ENCODE results near the gene TIGD1.

TIGD1 gene

DNA sequence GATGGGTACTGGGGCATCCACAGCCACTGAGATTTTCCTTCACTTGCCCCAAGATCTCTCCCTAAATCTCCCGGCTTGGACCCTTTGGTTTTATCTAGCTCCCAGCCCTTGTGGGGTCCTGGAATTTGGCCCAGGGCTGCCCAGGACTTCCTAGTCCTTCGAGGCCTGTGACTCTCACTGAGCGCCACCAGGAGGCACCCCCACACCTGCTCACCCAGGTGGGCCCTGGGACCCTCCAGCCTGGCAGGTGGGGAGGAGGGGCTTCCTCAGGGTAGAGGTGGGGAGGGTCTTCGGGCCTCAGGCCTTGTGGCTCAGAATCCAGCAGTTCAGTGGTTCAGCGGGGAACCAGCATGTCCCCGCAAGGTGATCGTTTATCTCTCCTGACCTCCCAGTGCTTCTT lies 42.1 kb downstream of the TIGD1 start:
- no peak overlapping the region for H3K4me3 ChIP-seq (ENCODE audit: extremely low read depth, insufficient read depth, low read length, poor library complexity, severe bottlenecking)
- H3K4me1 ChIP-seq (ENCODE audit: control insufficient read depth, insufficient read depth, low read length, poor library complexity, severe bottlenecking), result peaks cover 5% of the 10 kb centered on the region
- no peak overlapping the region for H3K27ac ChIP-seq (ENCODE audit: low read depth, low read length, severe bottlenecking)
- no peaks in the 10 kb centered on the region for H3K9me3 ChIP-seq (ENCODE audit: control insufficient read depth, low read length)
- WGBS, 2 experiments (ENCODE audit: insufficient coverage in 2 of 2), result 78 to 80% methylated on average over 3 to 5 of the region's 7 CpGs
- H3K36me3 ChIP-seq (ENCODE audit: control insufficient read depth, insufficient read depth, low read length), result no peaks in the 10 kb centered on the region

DNA sequence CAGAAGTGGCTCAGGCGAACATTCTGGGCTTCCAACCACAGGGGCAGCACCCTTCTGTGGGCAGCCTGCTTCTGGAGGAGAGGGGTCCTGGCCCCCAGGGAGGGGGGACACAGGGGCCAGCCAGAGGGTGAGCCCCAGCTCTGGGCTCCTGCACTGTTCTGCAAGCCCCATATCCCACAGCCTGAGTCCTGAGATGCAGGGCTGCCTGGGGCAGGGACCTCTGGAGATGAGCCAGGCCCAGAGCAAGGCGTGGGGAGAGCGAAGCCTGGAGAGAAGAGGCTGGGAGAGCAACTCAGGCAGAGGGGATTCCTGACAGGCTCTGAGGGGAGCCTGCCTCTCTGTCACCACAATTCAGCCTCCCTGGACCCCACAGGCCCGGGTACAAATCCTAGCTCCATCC lies 43.6 kb downstream of the TIGD1 start:
- Histone ChIP-seq H3K27ac (ENCODE audit: low read depth, low read length, severe bottlenecking) (no peak overlapping the region), H3K4me1 (ENCODE audit: control insufficient read depth, insufficient read depth, low read length, poor library complexity, severe bottlenecking) (peaks cover 9% of the 10 kb centered on the region), H3K36me3 (ENCODE audit: control insufficient read depth, insufficient read depth, low read length) (no peaks in the 10 kb centered on the region), H3K4me3 (ENCODE audit: extremely low read depth, insufficient read depth, low read length, poor library complexity, severe bottlenecking) (no peak overlapping the region), H3K9me3 (ENCODE audit: control insufficient read depth, low read length) (no peaks in the 10 kb centered on the region)
- WGBS, 2 experiments (ENCODE audit: insufficient coverage in 2 of 2), result 91 to 100% methylated on average over 3 to 4 of the region's 4 CpGs

DNA sequence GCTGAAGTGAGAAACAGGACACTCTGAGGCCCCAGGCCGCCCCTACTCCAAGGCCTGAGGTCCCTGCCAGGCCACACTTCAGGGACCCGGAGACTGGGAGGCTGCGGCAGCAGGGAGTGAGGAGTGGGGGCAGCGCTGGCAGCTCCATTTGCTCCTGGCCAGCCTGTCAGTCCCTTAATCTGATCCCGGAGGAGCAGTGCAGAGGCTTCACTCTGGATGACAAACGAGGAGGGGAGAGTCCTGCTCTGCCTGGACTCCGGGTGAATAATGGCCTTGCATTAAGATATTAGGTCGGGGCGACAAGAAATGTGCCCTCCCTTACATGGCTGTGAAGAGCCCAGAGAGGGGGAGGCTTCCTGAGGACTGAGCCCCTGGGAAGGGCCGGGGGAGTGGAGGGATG lies 44.5 kb downstream of the TIGD1 start:
- H3K36me3 ChIP-seq (ENCODE audit: control insufficient read depth, insufficient read depth, low read length), result no peaks in the 10 kb centered on the region
- no peaks in the 10 kb centered on the region for H3K9me3 ChIP-seq (ENCODE audit: control insufficient read depth, low read length)
- peaks cover 9% of the 10 kb centered on the region for H3K4me1 ChIP-seq (ENCODE audit: control insufficient read depth, insufficient read depth, low read length, poor library complexity, severe bottlenecking)
- WGBS, 2 experiments (ENCODE audit: insufficient coverage in 2 of 2), result 16 to 21% methylated on average over 7 to 9 of the region's 10 CpGs
- no peak overlapping the region for H3K4me3 ChIP-seq (ENCODE audit: extremely low read depth, insufficient read depth, low read length, poor library complexity, severe bottlenecking)
- H3K27ac ChIP-seq (ENCODE audit: low read depth, low read length, severe bottlenecking), result no peak overlapping the region

DNA sequence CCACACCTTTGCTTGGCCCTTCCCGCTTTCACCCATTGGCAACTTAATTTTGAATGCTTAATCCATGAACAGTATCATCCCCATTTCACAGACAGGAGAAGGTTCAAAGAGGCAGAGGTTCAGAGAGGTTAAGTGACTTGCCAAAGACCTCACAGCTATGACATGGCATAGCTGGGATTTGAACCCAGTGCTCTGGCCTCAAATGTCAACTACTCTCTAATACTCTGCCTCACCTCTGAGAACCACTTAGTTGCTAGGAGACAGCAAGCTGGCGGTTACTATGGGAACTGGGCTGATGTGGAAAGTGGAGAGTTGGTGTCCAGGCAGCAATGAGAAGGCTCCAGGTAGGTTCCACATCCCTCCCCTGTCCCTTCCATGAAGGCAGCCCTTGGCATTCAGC lies 45.9 kb downstream of the TIGD1 start:
- no CpG with 5 or more reads among the region's 2 CpGs for WGBS, 2 experiments (ENCODE audit: insufficient coverage in 2 of 2)
- Histone ChIP-seq H3K36me3 (ENCODE audit: control insufficient read depth, insufficient read depth, low read length) (no peaks in the 10 kb centered on the region), H3K4me3 (ENCODE audit: extremely low read depth, insufficient read depth, low read length, poor library complexity, severe bottlenecking) (no peak overlapping the region), H3K4me1 (ENCODE audit: control insufficient read depth, insufficient read depth, low read length, poor library complexity, severe bottlenecking) (peaks cover 9% of the 10 kb centered on the region), H3K27ac (ENCODE audit: low read depth, low read length, severe bottlenecking) (no peak overlapping the region), H3K9me3 (ENCODE audit: control insufficient read depth, low read length) (no peaks in the 10 kb centered on the region)

DNA sequence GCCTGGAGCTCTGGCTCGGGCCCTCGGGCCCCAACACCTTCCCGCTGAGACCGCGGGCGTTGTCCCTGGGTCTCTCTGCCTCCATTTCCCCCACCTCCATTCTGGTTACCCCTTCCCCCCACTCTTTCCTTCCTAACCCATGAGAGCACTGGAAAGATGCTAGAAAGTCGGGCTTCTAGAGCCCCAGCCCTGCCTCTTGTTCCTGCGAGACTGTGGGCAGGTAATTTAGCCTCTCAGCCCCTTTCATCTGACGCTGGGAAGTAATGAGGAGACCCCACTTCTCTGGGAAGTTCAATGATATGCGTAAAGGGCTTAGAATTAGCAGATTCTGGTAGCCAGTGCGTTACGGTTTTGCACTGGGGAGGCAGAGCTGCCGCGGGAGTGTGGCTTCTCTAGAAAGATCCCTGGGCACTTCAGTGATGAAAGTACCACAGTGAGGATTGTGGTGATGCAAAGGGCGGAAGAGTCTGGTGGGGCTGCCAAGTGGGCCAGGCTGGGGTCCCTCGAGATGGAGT lies 46.5 kb downstream of the TIGD1 start:
- H3K36me3 ChIP-seq (ENCODE audit: control insufficient read depth, insufficient read depth, low read length), result no peaks in the 10 kb centered on the region
- peaks cover 9% of the 10 kb centered on the region for H3K4me1 ChIP-seq (ENCODE audit: control insufficient read depth, insufficient read depth, low read length, poor library complexity, severe bottlenecking)
- no peak overlapping the region for H3K27ac ChIP-seq (ENCODE audit: low read depth, low read length, severe bottlenecking)
- H3K4me3 ChIP-seq (ENCODE audit: extremely low read depth, insufficient read depth, low read length, poor library complexity, severe bottlenecking), result peak overlapping the region; percentile 31
- WGBS, 2 experiments (ENCODE audit: insufficient coverage in 2 of 2), result 17 to 24% methylated on average over 12 to 14 of the region's 16 CpGs
- no peaks in the 10 kb centered on the region for H3K9me3 ChIP-seq (ENCODE audit: control insufficient read depth, low read length)

DNA sequence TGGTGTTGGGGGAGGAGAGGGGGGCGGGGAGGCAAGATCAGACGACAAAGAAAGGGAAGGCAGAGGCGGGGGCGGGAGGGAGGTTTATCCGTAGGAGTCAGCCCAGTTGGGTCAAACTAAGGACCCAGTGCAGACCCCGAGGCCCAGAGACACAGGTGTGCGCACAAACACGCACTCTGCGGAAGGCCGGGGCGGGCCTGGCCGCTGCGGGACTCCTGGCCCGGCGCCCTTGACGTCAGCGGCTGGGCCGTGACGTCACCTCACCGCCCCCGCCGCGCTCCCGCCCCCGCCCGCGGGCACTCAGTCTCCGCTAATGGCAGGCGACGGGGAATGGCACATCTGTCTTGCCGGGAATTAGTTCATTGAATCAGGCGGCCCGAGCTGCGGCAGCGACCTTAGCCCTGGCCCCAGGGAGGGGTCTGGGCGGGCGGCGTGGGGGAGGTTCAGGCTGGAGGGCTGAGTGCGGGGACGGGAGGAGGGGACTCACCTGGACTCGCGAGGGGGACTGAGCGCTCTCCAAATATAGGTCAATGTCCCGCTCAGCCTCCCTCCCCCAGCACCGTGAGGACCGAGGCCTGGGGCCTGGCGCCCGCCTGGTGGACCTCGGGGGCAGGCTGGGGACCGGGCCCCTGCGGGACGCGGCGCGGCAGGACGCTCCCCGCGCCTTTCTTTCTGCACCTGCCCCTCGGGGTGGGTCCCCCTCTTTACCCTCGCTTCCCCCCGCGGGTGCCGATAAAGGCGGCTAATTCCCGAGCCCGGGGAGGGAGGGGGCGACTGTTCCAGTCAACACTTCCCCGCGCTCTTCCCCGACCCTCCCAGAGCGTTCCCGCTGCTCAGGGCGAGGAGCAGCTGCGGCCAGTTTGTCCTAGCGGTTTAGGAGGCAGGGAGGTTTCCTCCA lies 47.2 kb downstream of the TIGD1 start:
- Histone ChIP-seq H3K4me1 (ENCODE audit: control insufficient read depth, insufficient read depth, low read length, poor library complexity, severe bottlenecking) (peaks cover 9% of the 10 kb centered on the region), H3K27ac (ENCODE audit: low read depth, low read length, severe bottlenecking) (no peak overlapping the region), H3K9me3 (ENCODE audit: control insufficient read depth, low read length) (no peaks in the 10 kb centered on the region), H3K4me3 (ENCODE audit: extremely low read depth, insufficient read depth, low read length, poor library complexity, severe bottlenecking) (peak overlapping the region; percentile 31), H3K36me3 (ENCODE audit: control insufficient read depth, insufficient read depth, low read length) (no peaks in the 10 kb centered on the region)
- WGBS, 2 experiments (ENCODE audit: insufficient coverage in 2 of 2), result 2% methylated on average over 38 to 41 of the region's 75 CpGs

DNA sequence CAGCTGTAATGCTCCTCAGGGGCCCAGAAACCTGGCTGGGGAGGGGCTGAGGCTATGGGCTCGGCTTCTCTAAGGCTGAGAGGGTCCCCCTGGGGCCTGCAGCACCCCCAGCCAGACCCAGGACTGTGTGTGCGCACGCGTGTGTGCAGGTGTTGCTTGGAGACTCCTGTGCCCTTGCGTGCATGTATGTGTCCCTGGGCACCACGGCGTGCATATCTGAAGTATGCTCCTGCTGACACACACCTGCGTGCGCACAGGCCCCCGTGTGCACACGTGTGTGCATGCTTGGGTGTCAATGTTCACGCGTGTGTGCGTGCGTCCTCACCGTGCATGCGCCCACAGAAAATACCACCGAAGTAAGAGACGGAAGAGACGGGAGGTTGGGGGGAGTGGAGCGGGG lies 47.8 kb downstream of the TIGD1 start:
- no peaks in the 10 kb centered on the region for H3K9me3 ChIP-seq (ENCODE audit: control insufficient read depth, low read length)
- no peaks in the 10 kb centered on the region for H3K36me3 ChIP-seq (ENCODE audit: control insufficient read depth, insufficient read depth, low read length)
- H3K27ac ChIP-seq (ENCODE audit: low read depth, low read length, severe bottlenecking), result no peak overlapping the region
- no peak overlapping the region for H3K4me3 ChIP-seq (ENCODE audit: extremely low read depth, insufficient read depth, low read length, poor library complexity, severe bottlenecking)
- 3 to 10% methylated on average over 10 to 15 of the region's 21 CpGs for WGBS, 2 experiments (ENCODE audit: insufficient coverage in 2 of 2)
- H3K4me1 ChIP-seq (ENCODE audit: control insufficient read depth, insufficient read depth, low read length, poor library complexity, severe bottlenecking), result peaks cover 9% of the 10 kb centered on the region

DNA sequence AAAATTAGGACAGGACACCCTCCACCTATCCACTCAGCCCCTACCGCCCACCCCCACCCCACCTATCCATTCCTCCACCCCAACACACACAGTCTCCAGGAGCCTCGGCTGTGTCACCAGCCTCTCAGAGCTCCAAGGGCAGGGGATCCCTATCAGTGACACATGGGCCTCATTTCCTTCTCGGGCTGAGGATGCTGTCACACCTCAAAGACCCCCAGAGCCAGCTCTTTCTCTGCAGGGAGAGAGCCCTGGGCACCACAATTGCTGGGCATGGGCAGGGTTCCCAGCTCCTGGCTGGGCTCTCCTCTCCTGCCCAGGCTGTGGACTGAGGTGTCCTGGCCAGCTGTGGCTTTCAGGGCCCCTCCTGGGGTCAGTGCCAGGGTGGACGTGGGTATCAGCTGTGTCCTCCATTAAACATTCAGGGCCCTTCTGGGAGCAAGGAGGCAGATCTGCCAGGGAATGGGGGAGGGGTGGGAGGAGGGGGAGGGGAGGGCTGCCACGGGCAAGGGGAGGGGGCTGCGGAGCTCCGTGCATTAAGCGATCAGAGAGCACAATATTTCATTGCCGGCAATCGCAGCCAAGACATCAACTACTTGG lies 48.5 kb downstream of the TIGD1 start:
- no peak overlapping the region for H3K4me3 ChIP-seq (ENCODE audit: extremely low read depth, insufficient read depth, low read length, poor library complexity, severe bottlenecking)
- no peaks in the 10 kb centered on the region for H3K36me3 ChIP-seq (ENCODE audit: control insufficient read depth, insufficient read depth, low read length)
- no peak overlapping the region for H3K27ac ChIP-seq (ENCODE audit: low read depth, low read length, severe bottlenecking)
- H3K4me1 ChIP-seq (ENCODE audit: control insufficient read depth, insufficient read depth, low read length, poor library complexity, severe bottlenecking), result peaks cover 9% of the 10 kb centered on the region
- H3K9me3 ChIP-seq (ENCODE audit: control insufficient read depth, low read length), result no peaks in the 10 kb centered on the region
- WGBS, 2 experiments (ENCODE audit: insufficient coverage in 2 of 2), result 17 to 19% methylated on average over 4 to 8 of the region's 10 CpGs

DNA sequence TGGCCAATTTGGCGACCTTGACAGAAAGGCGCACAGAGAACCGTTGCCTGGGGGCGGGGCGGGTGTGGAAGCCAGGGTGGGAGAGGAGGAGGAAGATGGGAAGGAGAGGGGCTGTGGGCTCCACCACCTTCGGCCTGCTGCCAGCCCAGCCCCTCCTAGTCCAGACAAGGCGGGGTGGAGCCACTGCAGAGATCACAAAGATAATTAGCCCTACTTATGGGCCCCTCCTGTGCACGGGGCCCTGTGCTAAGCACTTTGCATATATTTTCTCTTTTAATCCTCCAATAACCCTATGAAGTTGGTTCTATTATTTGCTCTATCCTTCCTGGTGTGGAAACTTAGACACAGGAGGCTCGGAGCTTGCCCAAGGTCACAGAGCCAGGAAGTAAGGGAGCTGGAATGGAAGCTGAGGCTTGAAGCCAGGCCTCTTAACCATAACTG lies 49.0 kb downstream of the TIGD1 start:
- Histone ChIP-seq H3K9me3 (ENCODE audit: control insufficient read depth, low read length) (no peaks in the 10 kb centered on the region), H3K4me1 (ENCODE audit: control insufficient read depth, insufficient read depth, low read length, poor library complexity, severe bottlenecking) (peaks cover 9% of the 10 kb centered on the region)

DNA sequence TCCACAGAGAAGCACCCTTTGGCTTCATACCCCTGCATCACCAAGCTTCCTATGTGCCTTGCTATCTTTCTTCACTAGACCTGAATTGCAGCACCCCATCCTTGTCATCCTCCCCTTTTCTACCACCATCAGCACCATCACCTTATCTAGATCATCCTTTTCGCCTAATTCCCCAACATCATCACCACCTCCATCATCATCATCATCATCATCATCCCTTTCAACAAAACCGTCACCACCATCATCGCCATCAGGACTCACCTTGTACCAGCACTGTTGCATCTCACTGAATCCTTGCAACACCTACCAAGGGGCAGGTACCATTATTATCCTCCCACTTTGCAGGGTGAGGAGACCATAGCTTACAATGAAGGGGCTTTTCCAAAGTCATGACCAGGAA lies 51.9 kb downstream of the TIGD1 start:
- Histone ChIP-seq H3K4me3 (ENCODE audit: extremely low read depth, insufficient read depth, low read length, poor library complexity, severe bottlenecking) (no peak overlapping the region), H3K36me3 (ENCODE audit: control insufficient read depth, insufficient read depth, low read length) (no peaks in the 10 kb centered on the region), H3K4me1 (ENCODE audit: control insufficient read depth, insufficient read depth, low read length, poor library complexity, severe bottlenecking) (peaks cover 5% of the 10 kb centered on the region), H3K9me3 (ENCODE audit: control insufficient read depth, low read length) (no peaks in the 10 kb centered on the region), H3K27ac (ENCODE audit: low read depth, low read length, severe bottlenecking) (no peak overlapping the region)
- 94 to 95% methylated on average over 3 of the region's 3 CpGs for WGBS, 2 experiments (ENCODE audit: insufficient coverage in 2 of 2)

More for the DNA sequence above, 49.0 kb downstream of the TIGD1 start:
- Histone ChIP-seq H3K36me3 (ENCODE audit: control insufficient read depth, insufficient read depth, low read length) (no peaks in the 10 kb centered on the region), H3K27ac (ENCODE audit: low read depth, low read length, severe bottlenecking) (no peak overlapping the region), H3K4me3 (ENCODE audit: extremely low read depth, insufficient read depth, low read length, poor library complexity, severe bottlenecking) (no peak overlapping the region)
- 79 to 82% methylated on average over 3 to 8 of the region's 9 CpGs for WGBS, 2 experiments (ENCODE audit: insufficient coverage in 2 of 2)
